SK-N-SH (cell line): ENCODE measurements around the gene ART4. TPM values are rescaled to one million over a fixed set of nuclear protein-coding genes. Genes with fewer than 3 reads are reported as not detected.

Experiments
- CTCF ChIA-PET: fragments of 300-600, 350-600 bp; formaldehyde crosslinking; extraction: SDS; loops from one replicate; lab custom pipeline; 2021; lab: Yijun Ruan, JAX
- POLR2A ChIA-PET: fragments of 350-600 bp; sonication (Branson Sonifier 250); formaldehyde crosslinking; extraction: SDS; loops from one replicate; lab custom pipeline; 2020; ENCODE audit warnings: antibody characterized with exemption, inconsistent platforms; lab: Yijun Ruan, JAX
- DNase-seq: peaks from one replicate; pipeline ENCODE4 v3.0.0; 2012
- H2AFZ ChIP-seq: fragments of 200-600 bp; sonication (generic); 2 replicates; pipeline ENCODE4 v1.8.1; 2016; ENCODE audit warnings: antibody characterized with exemption, mild to moderate bottlenecking, low read depth
- H3F3A ChIP-seq: fragments of 200-600 bp; sonication (generic); replicated peaks from 2 replicates; pipeline ENCODE3; 2016; ENCODE audit warnings: antibody characterized with exemption, mild to moderate bottlenecking; ENCODE audit not compliant: insufficient read depth
- H3K27ac ChIP-seq, 2 experiments: fragments of 200-500 bp in 1 of 2; fragments of 200-600 bp in 1 of 2; sonication (Bioruptor generic) in 1 of 2; sonication (generic), shearing (Covaris generic) in 1 of 2; 2 replicates each; pipeline versions ENCODE4 v1.5.1 to v1.6.1; 2014 to 2016; ENCODE audit warnings: low read depth in 2 of 2, inconsistent platforms in 1 of 2, low read length in 1 of 2, mild to moderate bottlenecking in 1 of 2, mixed read lengths in 1 of 2
- H3K27me3 ChIP-seq: fragments of 200-600 bp; sonication (generic), shearing (Covaris generic); 2 replicates; pipeline ENCODE4 v1.6.1; 2016; ENCODE audit warnings: mixed run types; ENCODE audit not compliant: insufficient read depth
- H3K36me3 ChIP-seq, 2 experiments: fragments of 200-500 bp in 1 of 2; fragments of 200-600 bp in 1 of 2; sonication (Bioruptor generic) in 1 of 2; sonication (generic) in 1 of 2; replicated peaks in 1 of 2; 2 replicates each; pipeline versions ENCODE3 to v1.5.1; 2014 to 2016; ENCODE audit warnings: low read length in 1 of 2, mild to moderate bottlenecking in 1 of 2; ENCODE audit not compliant: insufficient read depth in 2 of 2, control insufficient read depth in 1 of 2
- H3K4me1 ChIP-seq, 2 experiments: fragments of 200-500 bp in 1 of 2; fragments of 200-600 bp in 1 of 2; sonication (Bioruptor generic) in 1 of 2; sonication (generic), shearing (Covaris generic) in 1 of 2; 2 replicates each; pipeline versions ENCODE4 v1.5.1 to v1.6.1; 2014 to 2016; ENCODE audit warnings: low read depth in 1 of 2, low read length in 1 of 2, mixed run types in 1 of 2; ENCODE audit not compliant: insufficient read depth in 2 of 2, control insufficient read depth in 1 of 2
- H3K4me2 ChIP-seq: fragments of 200-600 bp; sonication (generic), shearing (Covaris generic); 2 replicates; pipeline ENCODE4 v1.6.1; 2017; ENCODE audit warnings: mixed run types
- H3K4me3 ChIP-seq, 2 experiments: fragments of 200-500 bp in 1 of 2; fragments of 200-600 bp in 1 of 2; sonication (Bioruptor generic) in 1 of 2; sonication (generic), shearing (Covaris generic) in 1 of 2; 2 replicates each; pipeline versions ENCODE4 v1.5.1 to v1.8.1; 2014 to 2016; ENCODE audit warnings: low read depth in 2 of 2, inconsistent platforms in 1 of 2, low read length in 1 of 2, mild to moderate bottlenecking in 1 of 2, mixed read lengths in 1 of 2, moderate library complexity in 1 of 2
- H3K79me2 ChIP-seq: fragments of 200-600 bp; sonication (generic); 2 replicates; pipeline ENCODE4 v1.8.1; 2017; ENCODE audit warnings: mild to moderate bottlenecking; ENCODE audit not compliant: insufficient read depth
- H3K9ac ChIP-seq: fragments of 200-600 bp; sonication (generic); 2 replicates; pipeline ENCODE4 v1.6.1; 2017; ENCODE audit warnings: mixed run types
- H3K9me2 ChIP-seq: fragments of 200-600 bp; sonication (generic); 2 replicates; pipeline ENCODE4 v1.6.1; 2017; ENCODE audit warnings: mixed run types
- H3K9me3 ChIP-seq: fragments of 200-600 bp; sonication (generic); 2 replicates; pipeline ENCODE4 v1.6.1; 2017; ENCODE audit warnings: mixed run types, mild to moderate bottlenecking, moderate library complexity
- H4K20me1 ChIP-seq: fragments of 200-600 bp; sonication (generic); 2 replicates; pipeline ENCODE4 v1.6.1; 2017; ENCODE audit warnings: mild to moderate bottlenecking, mixed run types; ENCODE audit not compliant: insufficient read depth
- CTCF ChIP-seq: fragments of 200-600 bp; sonication (generic); IDR thresholded peaks from 2 replicates; pipeline ENCODE4 v1.6.1; 2017; ENCODE audit warnings: antibody characterized with exemption, mild to moderate bottlenecking, moderate library complexity
- ELF1 ChIP-seq: IDR thresholded peaks from 2 replicates; pipeline ENCODE4 v1.4.0; 2012
- EP300 ChIP-seq, 2 experiments: IDR thresholded peaks; 2 replicates each; pipeline versions ENCODE4 v1.4.0 to v1.6.1; 2012; ENCODE audit warnings: borderline replicate concordance in 1 of 2, low read depth in 1 of 2, low read length in 1 of 2
- POLR2AphosphoS5 ChIP-seq: IDR thresholded peaks from 2 replicates; pipeline ENCODE4 v1.6.1; 2012; ENCODE audit warnings: low read depth, low read length
- RAD21 ChIP-seq: IDR thresholded peaks from 2 replicates; pipeline ENCODE4 v1.6.1; 2012; ENCODE audit warnings: mild to moderate bottlenecking, low read length
- RCOR1 ChIP-seq: fragments of 150-350 bp; IDR thresholded peaks from 2 replicates; pipeline ENCODE4 v1.6.1; 2017; ENCODE audit warnings: antibody characterized with exemption, low read length
- REST ChIP-seq: IDR thresholded peaks from 2 replicates; pipeline ENCODE4 v1.6.1; 2012; ENCODE audit warnings: mild to moderate bottlenecking, low read depth, low read length, moderate library complexity
- SIN3A ChIP-seq: IDR thresholded peaks from 2 replicates; pipeline ENCODE4 v1.6.1; 2012; ENCODE audit warnings: low read depth, mild to moderate bottlenecking, low read length, moderate library complexity, borderline replicate concordance
- SMC3 ChIP-seq: IDR thresholded peaks from 2 replicates; pipeline ENCODE4 v1.6.1; 2012; ENCODE audit warnings: low read depth, low read length, improper control_type of control experiment
- TCF12 ChIP-seq: IDR thresholded peaks from 2 replicates; pipeline ENCODE4 v1.4.0; 2012
- USF1 ChIP-seq: IDR thresholded peaks from 2 replicates; pipeline ENCODE4 v1.4.0; 2012; ENCODE audit warnings: low read depth, borderline replicate concordance
- USF2 ChIP-seq: fragments of 150-350 bp; IDR thresholded peaks from 2 replicates; pipeline ENCODE4 v1.6.1; 2017; ENCODE audit warnings: antibody characterized with exemption, low read length, low read depth, borderline replicate concordance
- WGBS: methylation state at CpG from one replicate; pipeline ENCODE4 v1.1.6; 2017; ENCODE audit warnings: low lambda C conversion rate; 5-methylcytosine and 5-hydroxymethylcytosine counted together
- polyA plus RNA-seq, 3 experiments: library from polyadenylated mRNA; depleted of rRNA; stranded (reverse); fragments of >200 nt; gene quantifications; 2 replicates each; pipeline ENCODE4 v1.2.3, GENCODE V29; 2012

The ART4 gene
- polyA plus RNA-seq, 1 of the 3 experiments (the other 2 are of a cell fraction) = not detected

- CTCF ChIA-PET = interaction anchor here (0.6 to 6.5 kb wide), 11 partner anchors 9 to 376 kb away, joined by 3 to 43 read pairs (median 3); partner anchors contain the start of gene RERG
- peak overlapping the region; percentile 41 for H2AFZ ChIP-seq
- POLR2A ChIA-PET = no interaction called here
Measured at GRCh38 chr12:14845350-14845750, 2.0 kb upstream of the ART4 start.

More at GRCh38 chr12:14845350-14845750, 2.0 kb upstream of the ART4 start:
- Histone ChIP-seq H3K27ac (no peak overlapping the region), H3K9me2 (no peaks in the 10 kb centered on the region), H3K4me2 (no peak overlapping the region), H3F3A (peaks cover 3% of the 10 kb centered on the region), H3K27me3 (no peaks in the 10 kb centered on the region), H3K9me3 (no peaks in the 10 kb centered on the region), H3K36me3 (no peaks in the 10 kb centered on the region), H4K20me1 (no peaks in the 10 kb centered on the region), H3K79me2 (no peaks in the 10 kb centered on the region), H3K9ac (no peak overlapping the region), H3K4me1 (peaks cover 11 to 14% of the 10 kb centered on the region in 2 experiments; a peak in 3 of 4 replicates), H3K4me3 (no peak overlapping the region)
- DNase-seq = peak; percentile 58
- WGBS = under 1% methylated on average over 3 of the region's 3 CpGs
- TF ChIP-seq RCOR1 (no peak), ELF1 (no peak), USF2 (no peak), EP300 (IDR thresholded peaks at IDR 0.05; ENCODE audit: borderline replicate concordance in 1 of 2, low read depth in 1 of 2, low read length in 1 of 2) (no peak), SIN3A (no peak), POLR2AphosphoS5 (no peak), SMC3 (peak; percentile 88), REST (no peak), USF1 (no peak), TCF12 (no peak), CTCF (peak; percentile 88), RAD21 (peak; percentile 90)
